Measurements from ENCODE around the gene SLC25A19.
A peak's percentile ranks its signal among the peaks of the same experiment; 100 is the strongest.
"Not testable (repeated sequence)": the region's sequence is repeated elsewhere in the genome, so short reads cannot be mapped to it uniquely, and the experiment has no call there.

The SLC25A19 gene

DNA sequence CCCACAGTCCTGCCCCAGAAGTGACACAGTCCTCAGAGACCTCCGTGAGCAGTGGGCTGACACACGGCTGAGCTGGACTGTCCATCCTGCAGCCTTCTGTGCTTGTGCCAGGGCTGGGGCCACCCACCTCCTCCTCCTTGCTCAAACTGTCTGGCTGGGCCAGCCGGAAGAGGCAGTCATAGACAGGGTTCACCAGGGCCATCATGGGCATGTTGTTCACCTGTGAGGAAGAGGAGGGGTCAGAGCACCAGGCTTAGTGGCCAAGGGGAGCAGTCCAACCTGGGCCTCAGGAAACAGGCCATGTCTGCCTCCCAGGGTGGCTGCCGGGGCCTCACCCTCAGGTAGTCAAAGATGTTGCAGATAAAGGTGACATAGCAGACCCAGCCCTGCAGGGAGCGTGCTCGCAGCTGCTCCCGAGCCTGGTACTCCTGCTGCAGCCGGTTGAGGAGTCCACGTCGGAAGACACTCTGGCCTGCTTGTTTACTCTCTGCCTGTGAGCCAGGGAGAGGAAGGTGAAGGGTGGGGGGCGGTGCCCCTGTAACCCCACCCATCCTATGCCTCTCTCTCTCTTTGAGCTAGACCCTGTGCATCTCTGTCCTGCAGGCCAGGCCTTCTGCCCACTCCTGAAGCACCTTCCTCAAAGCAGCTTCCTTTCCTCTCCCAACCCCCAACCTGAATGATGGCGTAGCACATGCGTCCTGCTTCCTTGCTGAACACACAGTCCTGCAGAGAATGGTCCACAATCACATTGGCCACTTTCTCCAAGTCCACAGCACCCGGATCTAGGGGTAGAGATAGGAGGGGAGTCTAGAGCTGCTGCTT is 21.6 kb downstream of the SLC25A19 start:
- no peak overlapping the region for H3K27ac ChIP-seq (ENCODE audit: insufficient read depth, low read depth, low read length, poor library complexity, severe bottlenecking)
- 63 to 66% methylated on average over 14 of the region's 14 CpGs for WGBS, 2 experiments

GRCh38 chr17:75267153-75267410 is 22.2 kb downstream of the SLC25A19 start:
- Histone ChIP-seq H3K9me3 (ENCODE audit: control insufficient read depth, low read length) (no peaks in the 10 kb centered on the region), H3K4me1 (ENCODE audit: control insufficient read depth, insufficient read depth, low read length) (peaks cover 11% of the 10 kb centered on the region), H3K4me3 (ENCODE audit: insufficient read depth, low read depth, low read length) (no peak overlapping the region), H3K36me3 (ENCODE audit: control insufficient read depth, insufficient read depth, low read length) (peaks cover 27% of the 10 kb centered on the region), H3K27ac (ENCODE audit: insufficient read depth, low read depth, low read length, poor library complexity, severe bottlenecking) (no peak overlapping the region), H3K27me3 (ENCODE audit: control insufficient read depth, insufficient read depth, low read length, poor library complexity, severe bottlenecking) (peaks cover 7% of the 10 kb centered on the region)
- WGBS, 2 experiments = 92 to 93% methylated on average over 2 of the region's 2 CpGs

More for the DNA sequence above, 21.6 kb downstream of the SLC25A19 start:
- Histone ChIP-seq H3K9me3 (ENCODE audit: control insufficient read depth, low read length) (no peaks in the 10 kb centered on the region), H3K4me3 (ENCODE audit: insufficient read depth, low read depth, low read length) (no peak overlapping the region), H3K4me1 (ENCODE audit: control insufficient read depth, insufficient read depth, low read length) (peaks cover 9% of the 10 kb centered on the region), H3K36me3 (ENCODE audit: control insufficient read depth, insufficient read depth, low read length) (peaks cover 27% of the 10 kb centered on the region), H3K27me3 (ENCODE audit: control insufficient read depth, insufficient read depth, low read length, poor library complexity, severe bottlenecking) (peaks cover 7% of the 10 kb centered on the region)

GRCh38 chr17:75266316-75267152 is 22.7 kb downstream of the SLC25A19 start:
- Histone ChIP-seq H3K27me3 (ENCODE audit: control insufficient read depth, insufficient read depth, low read length, poor library complexity, severe bottlenecking) (peaks cover 2% of the 10 kb centered on the region), H3K27ac (ENCODE audit: insufficient read depth, low read depth, low read length, poor library complexity, severe bottlenecking) (no peak overlapping the region), H3K4me3 (ENCODE audit: insufficient read depth, low read depth, low read length) (no peak overlapping the region), H3K36me3 (ENCODE audit: control insufficient read depth, insufficient read depth, low read length) (peaks cover 27% of the 10 kb centered on the region), H3K9me3 (ENCODE audit: control insufficient read depth, low read length) (no peaks in the 10 kb centered on the region), H3K4me1 (ENCODE audit: control insufficient read depth, insufficient read depth, low read length) (peaks cover 8% of the 10 kb centered on the region)
- 94 to 95% methylated on average over 13 of the region's 13 CpGs for WGBS, 2 experiments

GRCh38 chr17:75265614-75266315 is 23.5 kb downstream of the SLC25A19 start:
- Histone ChIP-seq H3K27me3 (ENCODE audit: control insufficient read depth, insufficient read depth, low read length, poor library complexity, severe bottlenecking) (no peaks in the 10 kb centered on the region), H3K4me1 (ENCODE audit: control insufficient read depth, insufficient read depth, low read length) (peaks cover 8% of the 10 kb centered on the region), H3K27ac (ENCODE audit: insufficient read depth, low read depth, low read length, poor library complexity, severe bottlenecking) (no peak overlapping the region), H3K9me3 (ENCODE audit: control insufficient read depth, low read length) (no peaks in the 10 kb centered on the region), H3K4me3 (ENCODE audit: insufficient read depth, low read depth, low read length) (no peak overlapping the region), H3K36me3 (ENCODE audit: control insufficient read depth, insufficient read depth, low read length) (peaks cover 27% of the 10 kb centered on the region)
- whole genome bisulfite sequencing, 2 experiments = 95 to 96% methylated on average over 17 of the region's 17 CpGs

DNA sequence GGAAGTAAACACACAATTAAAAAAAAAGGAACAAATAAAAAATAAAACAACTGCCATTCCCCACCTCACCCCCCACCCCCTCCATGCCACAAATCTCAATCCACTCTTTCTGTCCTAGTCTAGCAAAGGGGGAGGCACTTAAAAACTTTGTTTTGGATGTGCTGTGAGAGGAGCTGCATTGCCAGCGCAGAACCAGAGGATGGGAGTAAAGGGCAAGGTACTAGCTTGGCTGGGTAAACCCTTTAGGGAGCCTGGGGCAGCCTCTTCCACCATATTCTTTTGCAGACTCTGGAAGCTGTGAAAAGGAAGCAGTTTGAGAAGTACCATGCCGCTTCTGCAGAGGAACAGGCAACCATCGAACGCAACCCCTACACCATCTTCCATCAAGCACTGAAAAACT is 26.2 kb downstream of the SLC25A19 start:
- Histone ChIP-seq H3K27ac (ENCODE audit: insufficient read depth, low read depth, low read length, poor library complexity, severe bottlenecking) (no peak overlapping the region), H3K9me3 (ENCODE audit: control insufficient read depth, low read length) (no peaks in the 10 kb centered on the region), H3K4me3 (ENCODE audit: insufficient read depth, low read depth, low read length) (no peak overlapping the region), H3K4me1 (ENCODE audit: control insufficient read depth, insufficient read depth, low read length) (peaks cover 10% of the 10 kb centered on the region), H3K27me3 (ENCODE audit: control insufficient read depth, insufficient read depth, low read length, poor library complexity, severe bottlenecking) (no peaks in the 10 kb centered on the region), H3K36me3 (ENCODE audit: control insufficient read depth, insufficient read depth, low read length) (peaks cover 27% of the 10 kb centered on the region)
- WGBS, 2 experiments = 97 to 100% methylated on average over 4 of the region's 4 CpGs

DNA sequence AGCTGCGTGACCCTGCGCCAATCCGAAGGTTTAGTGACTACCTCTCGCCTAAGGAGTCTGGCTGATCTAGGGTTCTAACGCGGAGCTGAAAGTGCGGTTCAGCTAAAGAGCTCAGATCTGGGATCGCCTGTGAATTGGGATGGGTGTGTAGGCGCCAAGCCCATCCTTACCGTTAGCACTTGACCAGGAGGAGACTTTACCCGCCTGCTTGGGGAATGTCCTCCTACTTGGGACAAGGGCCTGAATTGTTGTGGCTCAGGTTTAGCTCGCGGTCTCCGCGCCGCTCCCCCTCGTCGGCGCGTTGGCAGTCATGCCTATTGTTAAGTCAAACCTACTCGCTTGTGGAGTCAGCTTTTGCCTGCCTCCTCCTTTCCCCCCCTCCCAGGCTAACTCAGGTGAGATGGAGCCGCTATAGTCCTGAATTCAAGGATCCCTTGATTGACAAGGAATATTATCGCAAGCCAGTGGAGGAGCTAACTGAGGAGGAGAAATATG is 27.1 kb downstream of the SLC25A19 start:
- H3K9me3 ChIP-seq (ENCODE audit: control insufficient read depth, low read length) = no peaks in the 10 kb centered on the region
- 1 to 2% methylated on average over 23 of the region's 23 CpGs for WGBS, 2 experiments

DNA sequence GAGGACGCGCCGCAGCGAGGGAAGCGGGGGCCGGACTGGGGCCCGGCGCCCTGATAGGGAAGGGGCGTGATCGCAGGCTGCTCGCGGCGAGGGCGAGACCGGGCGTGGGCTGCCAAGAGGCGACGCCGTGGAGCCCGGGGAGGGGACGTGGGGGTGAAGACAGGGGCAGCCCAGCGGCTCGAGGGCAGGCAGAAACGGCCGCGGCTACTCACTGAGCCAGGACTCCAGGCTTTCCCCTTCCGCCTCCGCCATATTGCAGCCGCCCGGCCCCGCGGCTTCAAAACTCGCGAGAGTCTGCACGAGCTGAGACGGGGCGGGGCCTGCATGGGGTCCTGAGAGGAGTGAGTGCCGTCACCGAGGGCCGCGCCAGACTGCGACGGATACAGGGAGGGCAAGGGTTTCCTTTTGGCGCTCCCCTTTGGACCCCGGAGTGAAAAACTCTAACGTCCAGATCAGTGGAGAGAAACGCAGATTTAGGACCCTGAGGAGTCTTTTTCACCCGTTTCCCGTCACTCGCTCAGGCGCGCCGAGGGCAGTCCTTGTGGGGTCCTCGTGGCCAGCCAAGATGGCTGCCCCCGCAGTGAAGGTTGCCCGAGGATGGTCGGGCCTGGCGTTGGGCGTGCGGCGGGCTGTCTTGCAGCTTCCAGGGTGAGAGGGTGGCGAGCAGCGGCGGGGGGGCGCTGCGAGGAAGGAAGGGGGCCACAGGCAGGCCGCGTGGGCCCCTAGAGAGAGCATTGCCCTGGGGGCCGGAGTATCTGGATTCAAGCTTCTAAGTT is 27.7 kb downstream of the SLC25A19 start, which contains the start of the genes GGA3 and MRPS7:
Gene GGA3 (minus strand): TSS at position 271 of the 776 bp plus-strand sequence. CDS start 19 bp downstream, at position 252.
Gene MRPS7 (plus strand): TSS at position 544 of the 776 bp plus-strand sequence. CDS start 22 bp downstream, at position 566.
- H3K9me3 ChIP-seq (ENCODE audit: control insufficient read depth, low read length) = no peaks in the 10 kb centered on the region
- peak within 1 kb of the TSS; percentile 99 for H3K27ac ChIP-seq (ENCODE audit: insufficient read depth, low read depth, low read length, poor library complexity, severe bottlenecking)
- H3K36me3 ChIP-seq (ENCODE audit: control insufficient read depth, insufficient read depth, low read length) = peaks cover 23% of the 10 kb centered on the region
- peaks cover 10% of the 10 kb centered on the region for H3K4me1 ChIP-seq (ENCODE audit: control insufficient read depth, insufficient read depth, low read length)
- no peaks in the 10 kb centered on the region for H3K27me3 ChIP-seq (ENCODE audit: control insufficient read depth, insufficient read depth, low read length, poor library complexity, severe bottlenecking)
- WGBS, 2 experiments = 0% methylated on average over 69 of the region's 69 CpGs
- H3K4me3 ChIP-seq (ENCODE audit: insufficient read depth, low read depth, low read length) = peak within 1 kb of the TSS; percentile 98

More for the DNA sequence above, 27.1 kb downstream of the SLC25A19 start:
- H3K36me3 ChIP-seq (ENCODE audit: control insufficient read depth, insufficient read depth, low read length) = peaks cover 27% of the 10 kb centered on the region
- no peaks in the 10 kb centered on the region for H3K27me3 ChIP-seq (ENCODE audit: control insufficient read depth, insufficient read depth, low read length, poor library complexity, severe bottlenecking)
- H3K4me3 ChIP-seq (ENCODE audit: insufficient read depth, low read depth, low read length) = peak overlapping the region; percentile 98
- peaks cover 10% of the 10 kb centered on the region for H3K4me1 ChIP-seq (ENCODE audit: control insufficient read depth, insufficient read depth, low read length)
- peak overlapping the region; percentile 99 for H3K27ac ChIP-seq (ENCODE audit: insufficient read depth, low read depth, low read length, poor library complexity, severe bottlenecking)

DNA sequence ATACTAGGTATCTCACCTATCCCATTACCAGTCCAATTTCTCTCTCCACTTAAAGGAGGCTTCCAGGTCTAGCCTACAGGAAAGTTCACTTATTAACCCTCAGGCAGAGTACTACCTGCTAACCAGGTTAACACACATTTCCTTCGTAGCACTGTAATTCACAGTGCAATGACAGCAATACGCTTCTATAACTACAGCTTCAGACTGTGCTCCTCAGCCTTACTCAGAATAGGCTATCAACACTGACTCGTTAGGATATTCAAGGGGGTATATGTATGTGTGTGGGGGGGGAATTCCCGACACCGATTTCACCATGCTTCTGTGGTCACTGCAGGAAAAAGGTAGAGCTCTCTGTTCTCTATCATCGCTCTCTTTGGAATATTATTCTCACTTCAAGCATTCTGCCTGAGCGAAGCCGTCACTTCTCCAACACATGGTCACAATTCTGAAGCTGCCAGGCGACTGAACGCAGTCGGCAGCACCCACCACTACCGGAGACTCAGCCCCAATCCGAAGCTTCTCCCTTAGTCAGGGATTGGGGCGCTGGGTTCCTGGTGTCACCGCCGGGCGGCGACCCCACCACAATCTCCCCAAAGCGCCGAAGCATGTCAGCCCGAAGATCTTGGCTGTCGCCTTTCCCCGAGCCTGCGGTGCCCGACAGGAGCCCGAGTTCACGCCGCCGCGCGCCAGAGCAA is 28.4 kb downstream of the SLC25A19 start:
- Histone ChIP-seq H3K4me1 (ENCODE audit: control insufficient read depth, insufficient read depth, low read length) (peaks cover 10% of the 10 kb centered on the region), H3K36me3 (ENCODE audit: control insufficient read depth, insufficient read depth, low read length) (peaks cover 16% of the 10 kb centered on the region), H3K27ac (ENCODE audit: insufficient read depth, low read depth, low read length, poor library complexity, severe bottlenecking) (no peak overlapping the region), H3K4me3 (ENCODE audit: insufficient read depth, low read depth, low read length) (peak overlapping the region; percentile 98), H3K9me3 (ENCODE audit: control insufficient read depth, low read length) (no peaks in the 10 kb centered on the region), H3K27me3 (ENCODE audit: control insufficient read depth, insufficient read depth, low read length, poor library complexity, severe bottlenecking) (no peaks in the 10 kb centered on the region)
- 5 to 6% methylated on average over 31 of the region's 31 CpGs for WGBS, 2 experiments

DNA sequence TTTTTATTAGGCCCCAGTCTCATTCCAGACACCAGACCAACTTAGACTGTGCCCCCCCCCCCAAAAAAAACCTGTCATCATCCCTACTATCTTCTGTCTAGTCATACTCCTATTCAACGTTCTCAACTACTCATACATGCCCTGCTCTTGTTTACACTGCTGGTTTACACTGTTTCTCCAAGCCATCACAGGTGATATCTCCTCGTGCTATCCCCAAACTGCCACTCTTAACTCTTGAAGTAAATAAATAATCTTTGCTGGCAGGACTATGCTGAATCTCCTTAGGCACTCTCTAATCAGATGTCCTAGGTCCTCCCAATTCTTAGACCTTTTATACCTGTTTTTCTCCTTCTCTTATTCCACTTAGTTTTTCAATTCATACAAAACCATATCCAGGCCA is 32.0 kb downstream of the SLC25A19 start:
- H3K36me3 ChIP-seq (ENCODE audit: control insufficient read depth, insufficient read depth, low read length); H3K9me3 ChIP-seq (ENCODE audit: control insufficient read depth, low read length); H3K27ac ChIP-seq (ENCODE audit: insufficient read depth, low read depth, low read length, poor library complexity, severe bottlenecking); H3K4me3 ChIP-seq (ENCODE audit: insufficient read depth, low read depth, low read length); H3K4me1 ChIP-seq (ENCODE audit: control insufficient read depth, insufficient read depth, low read length); H3K27me3 ChIP-seq (ENCODE audit: control insufficient read depth, insufficient read depth, low read length, poor library complexity, severe bottlenecking): not testable (repeated sequence)
- WGBS, 2 experiments = 87% methylated on average over 2 of the region's 2 CpGs

Data from ectodermal cell (in vitro differentiated cells).